OCI-LY3 (cell line): ENCODE measurements around the gene RAB34.

Experiments used
- H2AFZ ChIP-seq: fragments of 200-600, 300-600 bp; shearing (Covaris generic); 2 replicates; pipeline ENCODE4 v1.6.0; 2014; ENCODE audit warnings: antibody characterized with exemption, low read depth, low read length
- H3K27ac ChIP-seq: fragments of 200-600, 300-600 bp; sonication (generic); 2 replicates; pipeline ENCODE4 v1.5.1; 2014; ENCODE audit warnings: mild to moderate bottlenecking, low read length, moderate library complexity, mixed read lengths
- H3K27me3 ChIP-seq: fragments of 200-600, 300-600 bp; sonication (generic); 2 replicates; pipeline ENCODE4 v1.6.1; 2014; ENCODE audit warnings: low read depth, low read length, mixed read lengths
- H3K36me3 ChIP-seq: fragments of 200-600, 300-600 bp; sonication (generic); replicated peaks from 2 replicates; pipeline ENCODE3; 2014; ENCODE audit warnings: low read depth, low read length, mixed read lengths
- H3K4me1 ChIP-seq: fragments of 300-600, 200-600 bp; sonication (generic); 2 replicates; pipeline ENCODE4 v1.6.1; 2014; ENCODE audit warnings: low read length, mixed read lengths
- H3K4me2 ChIP-seq: fragments of 200-600, 300-600 bp; sonication (generic); 2 replicates; pipeline ENCODE4 v1.6.1; 2014; ENCODE audit warnings: low read length, mixed read lengths
- H3K4me3 ChIP-seq: fragments of 300-600, 200-600 bp; sonication (generic); 2 replicates; pipeline ENCODE4 v1.5.1; 2014; ENCODE audit warnings: antibody characterized with exemption, mild to moderate bottlenecking, low read length, moderate library complexity
- H3K79me2 ChIP-seq: fragments of 300-600, 200-600 bp; shearing (Covaris generic); 2 replicates; pipeline ENCODE4 v1.6.1; 2014; ENCODE audit warnings: mild to moderate bottlenecking, low read length, mixed read lengths
- H3K9ac ChIP-seq: fragments of 300-600, 200-600 bp; shearing (Covaris generic); 2 replicates; pipeline ENCODE4 v1.6.0; 2014; ENCODE audit warnings: mild to moderate bottlenecking, low read length, moderate library complexity
- H3K9me3 ChIP-seq: fragments of 200-600, 300-600 bp; shearing (Covaris generic); 2 replicates; pipeline ENCODE4 v1.6.1; 2014; ENCODE audit warnings: low read length, mixed read lengths; ENCODE audit not compliant: insufficient read depth
- H4K20me1 ChIP-seq: fragments of 200-600, 300-600 bp; sonication (generic); 2 replicates; pipeline ENCODE4 v1.6.1; 2016; ENCODE audit warnings: low read length, mixed read lengths; ENCODE audit not compliant: insufficient read depth
- CTCF ChIP-seq: fragments of 200-600, 300-600 bp; sonication (generic); IDR thresholded peaks from 2 replicates; pipeline ENCODE4 v1.5.1; 2014; ENCODE audit warnings: antibody characterized with exemption, low read length, low read depth
- EZH2phosphoT487 ChIP-seq: fragments of 200-600 bp; shearing (Covaris generic); IDR thresholded peaks from 2 replicates; pipeline ENCODE4 v1.6.1; 2018; ENCODE audit warnings: antibody characterized with exemption, mixed run types, low read depth

Gene RAB34

GRCh38 chr17:28712032-28712704 is 5.5 kb downstream of the RAB34 start:
- peak overlapping the region; percentile 95 for H3K4me2 ChIP-seq
- H3K36me3 ChIP-seq: no peaks in the 10 kb centered on the region
- no peaks in the 10 kb centered on the region; the same call in 1 of the 2 replicates for H3K27me3 ChIP-seq
- H3K4me3 ChIP-seq: peak overlapping the region; percentile 77
- H3K4me1 ChIP-seq: peaks cover 7% of the 10 kb centered on the region; the same call in 1 of the 2 replicates
- H3K9ac ChIP-seq: peak overlapping the region; percentile 91
- TF ChIP-seq CTCF (peak; percentile 17; the same call in 1 of the 2 replicates), EZH2phosphoT487 (no peak)
- H3K9me3 ChIP-seq: no peaks in the 10 kb centered on the region
- H3K27ac ChIP-seq: peak overlapping the region; percentile 74
- H4K20me1 ChIP-seq: no peaks in the 10 kb centered on the region
- H3K79me2 ChIP-seq: no peaks in the 10 kb centered on the region
- peak overlapping the region; percentile 87 for H2AFZ ChIP-seq

- H3K79me2 ChIP-seq: no peaks in the 10 kb centered on the region
- H4K20me1 ChIP-seq: no peaks in the 10 kb centered on the region
- H2AFZ ChIP-seq: peak within 1 kb of the TSS; percentile 87
- H3K4me2 ChIP-seq: peak within 1 kb of the TSS; percentile 95
- H3K36me3 ChIP-seq: no peaks in the 10 kb centered on the region
- H3K4me3 ChIP-seq: peak within 1 kb of the TSS; percentile 77
- H3K4me1 ChIP-seq: peaks cover 7% of the 10 kb centered on the region; the same call in 1 of the 2 replicates
- peak within 1 kb of the TSS; percentile 74 for H3K27ac ChIP-seq
- H3K9ac ChIP-seq: peak within 1 kb of the TSS; percentile 91
- no peaks in the 10 kb centered on the region; the same call in 1 of the 2 replicates for H3K27me3 ChIP-seq
- H3K9me3 ChIP-seq: no peaks in the 10 kb centered on the region
- TF ChIP-seq CTCF (no peak), EZH2phosphoT487 (no peak)
Observed at GRCh38 chr17:28711723-28712031, 6.0 kb downstream of the RAB34 start, which contains the start of gene PROCA1. PROCA1 (minus strand) TSS chr17:28711888; CDS start chr17:28711660, 228 bp downstream.

GRCh38 chr17:28710861-28711722 is 6.6 kb downstream of the RAB34 start:
- H3K36me3 ChIP-seq: peaks cover 5% of the 10 kb centered on the region
- no peaks in the 10 kb centered on the region; the same call in 1 of the 2 replicates for H3K27me3 ChIP-seq
- no peak overlapping the region; the same call in 1 of the 2 replicates for H2AFZ ChIP-seq
- peak overlapping the region; percentile 95 for H3K4me2 ChIP-seq
- peak overlapping the region; percentile 74 for H3K27ac ChIP-seq
- H4K20me1 ChIP-seq: no peaks in the 10 kb centered on the region
- peak overlapping the region; percentile 77 for H3K4me3 ChIP-seq
- peak overlapping the region; percentile 91 for H3K9ac ChIP-seq
- no peaks in the 10 kb centered on the region for H3K79me2 ChIP-seq
- TF ChIP-seq CTCF (no peak), EZH2phosphoT487 (no peak)
- H3K9me3 ChIP-seq: no peaks in the 10 kb centered on the region
- peaks cover 7% of the 10 kb centered on the region; the same call in 1 of the 2 replicates for H3K4me1 ChIP-seq

- Histone ChIP-seq H3K4me3 (no peak overlapping the region), H2AFZ (no peak overlapping the region), H3K4me1 (peaks cover 4% of the 10 kb centered on the region; the same call in 1 of the 2 replicates), H4K20me1 (no peaks in the 10 kb centered on the region), H3K27me3 (no peaks in the 10 kb centered on the region), H3K27ac (no peak overlapping the region), H3K4me2 (no peak overlapping the region), H3K36me3 (peaks cover 26% of the 10 kb centered on the region), H3K9ac (no peak overlapping the region), H3K9me3 (no peaks in the 10 kb centered on the region), H3K79me2 (no peaks in the 10 kb centered on the region)
- TF ChIP-seq EZH2phosphoT487 (no peak), CTCF (no peak)
Observed at GRCh38 chr17:28707339-28707720, 10.3 kb downstream of the RAB34 start.
